GM19438 (cell line): ENCODE measurements around the gene DISC1.
"Not testable (repeated sequence)": the region's sequence is repeated elsewhere in the genome, so short reads cannot be mapped to it uniquely, and the experiment has no call there.

Experiments used
- ATAC-seq: cut with Tn5 transposase; IDR thresholded peaks from one replicate; pipeline ENCODE4 v1.9.1; 2021; ENCODE audit warnings: low read depth; ENCODE audit not compliant: unreplicated experiment

Gene DISC1

GRCh38 chr1:231666937-231667608, 40.5 kb downstream of the DISC1 start:
- no peak for ATAC-seq

- ATAC-seq = no peak
These were observed 41.4 kb downstream of the DISC1 start for GRCh38 chr1:231667896-231668506.

GRCh38 chr1:231668826-231669225, 42.2 kb downstream of the DISC1 start:
- ATAC-seq = no peak

DNA sequence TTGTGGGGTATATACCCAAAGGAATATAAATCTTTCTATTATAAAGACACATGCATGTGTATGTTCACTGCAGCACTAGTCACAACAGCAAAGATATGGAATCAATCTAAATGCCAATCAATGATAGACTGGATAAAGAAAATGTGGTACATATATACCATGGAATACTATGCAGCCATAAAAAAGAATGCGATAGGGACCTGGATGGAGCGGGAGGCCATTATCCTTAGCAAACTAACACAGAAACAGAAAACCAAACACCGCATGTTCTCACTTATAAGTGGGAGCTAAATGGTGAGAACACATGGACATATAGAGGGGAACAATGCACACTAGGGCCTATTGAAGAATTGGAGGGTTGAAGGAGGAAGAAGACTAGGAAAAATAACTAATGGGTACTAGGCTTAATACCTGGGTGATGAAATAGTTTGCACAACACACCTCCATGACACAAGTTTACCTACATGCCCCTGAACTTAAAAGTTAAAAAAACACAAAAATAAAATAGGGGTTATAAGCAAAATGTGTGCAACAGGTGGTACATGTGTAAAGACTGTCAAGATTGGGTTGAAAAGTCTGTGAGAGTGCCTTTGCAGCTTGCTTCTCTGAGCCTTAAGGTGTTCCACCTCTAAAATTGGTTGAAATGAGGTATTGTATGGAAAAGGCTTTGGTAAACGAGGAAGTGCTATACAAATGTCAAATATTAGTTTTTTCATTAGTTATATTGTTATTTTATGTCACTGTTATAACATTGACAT, 43.5 kb downstream of the DISC1 start:
- ATAC-seq = not testable (repeated sequence)

- ATAC-seq = no peak
These were observed 44.2 kb downstream of the DISC1 start for GRCh38 chr1:231670755-231671154.

- ATAC-seq = no peak
These were observed 48.0 kb downstream of the DISC1 start for GRCh38 chr1:231674575-231674974.

DNA sequence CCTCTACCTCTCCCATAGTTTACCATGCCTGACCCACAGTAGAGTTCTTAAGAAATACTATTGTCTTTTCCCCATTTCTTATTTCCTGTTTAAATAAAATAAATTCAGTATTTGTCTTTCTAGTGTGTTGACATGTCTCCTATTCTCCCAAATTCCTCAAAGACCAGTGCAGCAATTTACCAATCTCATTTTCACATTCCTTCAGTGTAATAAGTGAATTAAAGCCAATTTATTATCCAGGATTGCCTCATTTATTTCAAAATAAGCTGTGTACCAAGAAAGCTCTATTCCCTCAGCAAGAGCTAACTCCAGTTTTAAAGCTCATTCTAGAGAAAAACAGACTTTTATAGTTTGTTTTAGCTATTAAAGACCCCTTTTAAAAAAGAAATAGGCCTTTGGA, 49.9 kb downstream of the DISC1 start:
- ATAC-seq = no peak

- ATAC-seq = no peak
These were observed 50.9 kb downstream of the DISC1 start for GRCh38 chr1:231677442-231677841.

DNA sequence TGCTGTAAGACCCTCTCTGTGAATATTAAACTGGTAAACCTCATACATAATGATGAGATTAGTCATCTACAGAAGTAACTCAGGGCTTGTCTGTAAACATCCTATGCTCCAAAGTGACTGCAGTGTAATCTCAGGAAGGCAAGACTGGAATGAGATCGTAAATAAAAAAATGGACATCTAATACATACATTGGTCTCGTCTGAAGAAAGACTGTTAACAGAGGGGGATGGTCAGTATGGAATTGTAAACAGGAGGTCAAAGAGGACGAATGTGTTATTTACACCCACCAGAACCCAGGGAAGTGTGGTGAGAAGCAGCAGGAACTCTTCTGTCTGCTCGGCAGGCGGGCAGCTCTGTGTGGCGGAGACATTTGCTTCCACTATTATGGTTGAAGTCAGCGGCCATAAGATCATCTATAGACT, 51.4 kb downstream of the DISC1 start:
- ATAC-seq = no peak

DNA sequence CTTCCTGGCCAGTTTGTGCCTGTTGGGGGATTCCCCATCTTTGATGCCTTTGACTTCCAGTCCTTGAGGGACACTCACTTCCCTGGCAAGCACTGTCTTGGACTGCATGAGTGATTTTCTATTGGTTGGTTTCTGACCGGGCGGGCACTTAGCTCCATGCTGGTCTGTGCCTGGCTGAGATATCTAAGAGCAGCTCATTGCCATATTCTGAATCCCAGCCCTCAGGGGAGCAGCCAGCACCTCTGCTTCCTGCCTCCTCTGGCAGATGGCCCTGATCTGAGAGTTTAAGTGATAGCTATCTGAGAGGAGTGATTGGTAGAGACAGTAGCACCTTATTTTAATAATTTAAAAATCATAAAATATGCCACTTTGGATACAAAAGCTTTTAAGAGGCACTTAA, 52.5 kb downstream of the DISC1 start:
- no peak for ATAC-seq

DNA sequence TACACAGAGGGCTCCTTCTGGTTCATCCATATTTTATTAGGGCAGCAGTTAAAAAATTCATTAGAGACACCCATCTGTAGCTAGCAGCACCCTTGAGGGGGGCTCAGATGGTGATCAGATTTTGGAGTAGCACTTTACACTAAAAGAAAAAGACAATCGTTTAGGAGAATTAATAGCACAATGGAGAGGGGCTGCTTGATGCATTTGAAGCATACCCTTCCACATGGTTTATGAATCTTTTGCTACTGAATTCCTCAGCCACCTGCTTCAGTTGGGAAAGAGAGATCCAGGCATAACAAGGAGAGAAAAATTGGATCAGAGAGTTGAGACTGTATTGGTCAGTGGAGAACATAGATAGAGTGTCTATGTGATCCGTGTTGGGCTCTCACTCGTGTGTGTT, 54.4 kb downstream of the DISC1 start:
- no peak for ATAC-seq

- ATAC-seq = no peak
These were observed 56.2 kb downstream of the DISC1 start for GRCh38 chr1:231682779-231683178.

- ATAC-seq = no peak
These were observed 57.0 kb downstream of the DISC1 start for GRCh38 chr1:231683439-231684165.

DNA sequence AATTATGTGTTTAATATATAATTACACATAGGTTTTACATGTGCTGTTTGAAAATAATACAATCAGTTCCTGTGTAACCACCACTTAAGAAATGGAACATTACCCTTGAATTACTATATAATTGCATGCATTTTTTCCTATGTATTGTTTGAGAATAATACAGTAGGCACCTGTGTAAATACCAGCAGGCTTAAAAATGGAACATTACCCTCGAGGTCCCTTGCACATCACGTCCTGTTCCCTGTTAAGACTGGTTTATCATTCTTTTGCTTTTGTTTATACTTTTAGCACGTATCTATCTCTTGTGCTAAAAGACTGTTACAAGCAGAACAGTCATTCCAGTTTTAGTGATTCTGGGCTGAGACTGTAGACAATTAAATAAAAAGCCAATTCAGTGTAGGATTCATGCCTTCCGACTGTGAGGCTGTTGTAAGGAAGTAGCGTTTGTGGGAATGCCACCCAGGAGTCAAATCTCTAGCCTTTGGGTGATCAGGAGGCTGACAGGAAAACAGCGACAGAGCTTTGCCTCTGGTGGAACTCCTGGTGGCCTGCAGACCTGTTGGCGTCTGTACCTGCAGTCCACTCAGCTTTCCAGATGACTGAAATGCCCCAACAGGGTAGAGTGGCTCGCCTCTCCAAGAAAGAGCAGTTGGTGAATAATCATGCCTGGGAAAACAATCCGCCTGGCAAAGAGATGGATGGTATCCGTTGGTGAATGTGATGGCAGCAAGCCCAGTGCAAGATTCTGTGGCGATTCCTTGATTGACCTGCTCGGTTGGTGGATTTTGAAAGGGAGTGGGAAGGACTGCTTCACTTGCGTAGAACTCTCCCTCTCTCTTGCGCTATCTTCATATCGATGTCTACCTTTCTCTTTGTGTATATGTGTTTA, 58.0 kb downstream of the DISC1 start:
- ATAC-seq = no peak

- no peak for ATAC-seq
These were observed 59.8 kb downstream of the DISC1 start for GRCh38 chr1:231686384-231686783.

GRCh38 chr1:231688989-231689388, 62.4 kb downstream of the DISC1 start:
- ATAC-seq = no peak

GRCh38 chr1:231690059-231690458, 63.5 kb downstream of the DISC1 start:
- ATAC-seq = no peak

- ATAC-seq = no peak
These were observed 65.1 kb downstream of the DISC1 start for GRCh38 chr1:231691618-231692259.

- no peak for ATAC-seq
These were observed 66.9 kb downstream of the DISC1 start for GRCh38 chr1:231693361-231694074.
